GM12874 (cell line): ENCODE results near the gene GAB2.

ENCODE experiments used
- TF ChIP-seq, protein P1 (sequence below): IDR thresholded peaks from 2 replicates; pipeline ENCODE4 v1.5.1; 2011; ENCODE audit warnings: low read depth, mild to moderate bottlenecking, control low read depth, low read length, moderate library complexity; ENCODE audit not compliant: insufficient read depth

Gene GAB2

DNA sequence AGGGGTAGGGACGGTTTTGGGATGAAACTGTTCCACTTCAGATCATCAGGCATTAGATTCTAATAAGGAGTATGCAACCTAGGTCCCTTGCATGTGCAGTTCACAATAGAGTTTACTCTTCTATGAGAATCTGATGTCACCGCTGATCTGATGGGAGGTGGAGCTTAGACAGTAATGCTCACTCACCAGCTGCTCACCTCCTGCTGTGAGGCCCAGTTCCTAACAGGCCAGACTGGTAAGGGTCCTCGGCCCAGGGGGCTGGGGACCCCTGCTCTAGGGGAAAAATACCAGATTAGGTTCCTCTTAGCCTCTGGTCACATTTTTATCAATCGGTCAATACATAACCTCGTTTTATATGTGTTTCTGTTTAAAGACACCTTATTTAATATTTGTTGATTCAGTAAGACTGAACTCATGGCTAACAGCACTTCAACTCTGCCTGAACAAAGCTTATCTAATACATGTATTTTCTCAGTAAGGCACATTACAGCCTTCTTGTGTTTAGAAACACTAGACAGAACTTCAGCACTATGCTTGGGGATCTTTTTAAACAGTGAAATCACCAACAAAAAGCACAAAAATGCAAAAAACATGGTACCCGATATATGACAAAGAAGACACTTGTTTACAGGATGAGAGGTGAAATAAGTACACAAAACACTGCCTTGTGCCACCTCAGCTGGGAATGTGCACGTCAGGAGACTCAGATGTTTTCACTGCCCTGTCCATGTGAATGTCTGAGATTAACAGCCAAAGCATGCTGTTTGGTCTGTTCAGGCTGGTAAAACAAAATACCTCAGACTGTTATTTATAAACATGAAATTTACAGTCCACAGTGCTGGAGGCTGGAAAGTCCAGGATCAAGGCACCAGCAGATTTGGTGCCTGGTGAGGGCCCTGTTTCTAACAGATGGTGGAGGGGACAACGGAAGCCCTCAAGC is 121.4 kb downstream of the GAB2 start:
- TF ChIP-seq, protein P1, sequence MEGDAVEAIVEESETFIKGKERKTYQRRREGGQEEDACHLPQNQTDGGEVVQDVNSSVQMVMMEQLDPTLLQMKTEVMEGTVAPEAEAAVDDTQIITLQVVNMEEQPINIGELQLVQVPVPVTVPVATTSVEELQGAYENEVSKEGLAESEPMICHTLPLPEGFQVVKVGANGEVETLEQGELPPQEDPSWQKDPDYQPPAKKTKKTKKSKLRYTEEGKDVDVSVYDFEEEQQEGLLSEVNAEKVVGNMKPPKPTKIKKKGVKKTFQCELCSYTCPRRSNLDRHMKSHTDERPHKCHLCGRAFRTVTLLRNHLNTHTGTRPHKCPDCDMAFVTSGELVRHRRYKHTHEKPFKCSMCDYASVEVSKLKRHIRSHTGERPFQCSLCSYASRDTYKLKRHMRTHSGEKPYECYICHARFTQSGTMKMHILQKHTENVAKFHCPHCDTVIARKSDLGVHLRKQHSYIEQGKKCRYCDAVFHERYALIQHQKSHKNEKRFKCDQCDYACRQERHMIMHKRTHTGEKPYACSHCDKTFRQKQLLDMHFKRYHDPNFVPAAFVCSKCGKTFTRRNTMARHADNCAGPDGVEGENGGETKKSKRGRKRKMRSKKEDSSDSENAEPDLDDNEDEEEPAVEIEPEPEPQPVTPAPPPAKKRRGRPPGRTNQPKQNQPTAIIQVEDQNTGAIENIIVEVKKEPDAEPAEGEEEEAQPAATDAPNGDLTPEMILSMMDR = no peak

DNA sequence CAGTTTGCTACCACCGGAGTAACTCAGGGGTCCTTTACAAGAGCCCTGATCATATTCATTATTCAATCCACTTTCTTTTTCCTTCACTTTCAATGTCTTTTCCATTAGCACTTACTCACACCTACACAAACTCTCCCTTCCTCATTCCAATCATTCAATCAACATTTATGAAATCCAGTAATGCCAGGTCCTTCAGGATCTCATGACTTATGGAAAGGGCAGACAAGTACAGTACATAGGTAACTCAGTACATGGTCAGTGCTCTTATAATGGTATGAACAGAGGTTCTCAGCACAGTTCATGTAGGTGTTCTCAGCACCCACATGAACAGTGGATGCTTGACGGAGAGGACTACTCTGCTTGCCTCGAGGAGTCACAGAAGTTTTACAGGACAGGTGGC is 122.3 kb downstream of the GAB2 start:
- TF ChIP-seq, protein P1 = no peak

DNA sequence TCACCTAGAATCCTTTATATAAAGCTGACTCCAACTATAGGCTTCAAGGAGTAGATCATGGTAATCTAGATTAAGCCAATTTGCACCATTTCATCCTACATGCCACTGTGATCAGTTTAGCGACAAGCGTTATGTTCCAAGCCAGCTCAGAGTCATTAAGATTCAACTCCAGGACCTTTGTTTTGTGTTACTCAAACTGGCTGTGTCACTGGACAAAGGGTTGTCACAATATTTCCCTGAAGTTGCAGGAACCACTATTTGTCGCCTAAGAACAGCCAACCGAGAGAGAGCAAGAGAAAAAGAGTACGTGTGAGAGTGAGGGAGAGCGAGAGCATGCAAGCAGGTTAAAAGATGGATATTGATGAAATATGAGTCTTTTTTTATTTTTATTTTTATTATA is 124.1 kb downstream of the GAB2 start:
- TF ChIP-seq, protein P1 = no peak

DNA sequence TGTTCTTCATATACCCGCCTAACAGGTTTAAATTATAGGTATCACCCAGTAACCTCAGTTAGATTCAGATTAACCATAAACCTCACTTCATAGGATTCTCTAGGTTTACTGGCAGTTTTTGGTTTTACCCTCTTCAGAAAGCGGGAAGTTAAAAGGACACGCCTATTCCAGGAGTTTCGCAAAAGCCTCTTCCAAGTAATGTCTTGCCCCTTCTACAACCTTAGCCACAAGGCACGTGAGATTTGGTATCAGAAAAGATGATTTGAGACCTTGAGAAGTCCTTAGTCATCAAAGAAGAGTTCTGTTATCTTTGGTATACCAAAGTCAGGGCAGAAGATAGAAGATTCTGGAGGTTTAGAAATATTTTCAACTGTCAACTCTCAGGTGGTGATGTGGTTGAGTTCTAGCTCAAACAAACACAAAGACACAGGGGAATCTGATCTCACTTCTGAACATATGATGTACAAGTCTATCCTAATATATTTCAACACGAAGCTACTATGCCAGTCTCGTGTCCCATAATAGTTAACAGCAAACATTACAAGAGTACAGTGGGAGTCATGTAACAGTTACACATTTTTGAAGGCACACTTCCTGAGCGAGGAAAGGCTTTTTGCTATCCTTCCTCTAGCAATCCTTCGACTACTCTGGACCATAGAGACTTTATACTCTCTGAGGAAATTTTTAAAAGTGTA is 125.4 kb downstream of the GAB2 start:
- TF ChIP-seq, protein P1 = no peak

DNA sequence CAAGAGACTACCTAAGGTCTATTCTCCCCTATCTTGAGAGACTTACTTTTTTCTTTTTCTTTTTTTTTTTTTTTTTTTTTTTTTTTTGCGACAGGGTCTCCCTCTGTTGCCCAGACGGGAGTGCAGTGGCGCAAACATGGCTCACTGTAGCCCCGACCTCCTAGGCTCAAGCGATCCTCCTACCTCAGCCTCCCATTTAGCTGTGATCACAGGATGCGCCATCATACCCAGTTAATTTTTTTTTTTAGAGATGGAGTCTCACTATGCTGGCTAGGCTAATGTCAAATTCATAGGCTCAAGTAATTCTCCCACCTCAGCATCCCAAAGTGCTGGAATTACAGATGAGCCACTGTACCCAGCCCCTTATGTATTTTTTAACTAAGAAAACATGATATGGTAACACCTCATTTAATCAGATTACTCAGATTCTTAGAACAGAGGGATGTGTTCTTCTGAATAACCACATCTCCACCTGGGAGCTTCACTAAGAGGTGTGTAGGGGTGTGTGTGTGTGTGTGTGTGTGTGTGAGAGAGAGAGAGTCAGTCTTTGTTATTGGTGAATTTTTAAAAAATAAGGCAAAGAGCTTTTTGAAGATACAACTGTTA is 126.0 kb downstream of the GAB2 start:
- TF ChIP-seq, protein P1 = no peak

DNA sequence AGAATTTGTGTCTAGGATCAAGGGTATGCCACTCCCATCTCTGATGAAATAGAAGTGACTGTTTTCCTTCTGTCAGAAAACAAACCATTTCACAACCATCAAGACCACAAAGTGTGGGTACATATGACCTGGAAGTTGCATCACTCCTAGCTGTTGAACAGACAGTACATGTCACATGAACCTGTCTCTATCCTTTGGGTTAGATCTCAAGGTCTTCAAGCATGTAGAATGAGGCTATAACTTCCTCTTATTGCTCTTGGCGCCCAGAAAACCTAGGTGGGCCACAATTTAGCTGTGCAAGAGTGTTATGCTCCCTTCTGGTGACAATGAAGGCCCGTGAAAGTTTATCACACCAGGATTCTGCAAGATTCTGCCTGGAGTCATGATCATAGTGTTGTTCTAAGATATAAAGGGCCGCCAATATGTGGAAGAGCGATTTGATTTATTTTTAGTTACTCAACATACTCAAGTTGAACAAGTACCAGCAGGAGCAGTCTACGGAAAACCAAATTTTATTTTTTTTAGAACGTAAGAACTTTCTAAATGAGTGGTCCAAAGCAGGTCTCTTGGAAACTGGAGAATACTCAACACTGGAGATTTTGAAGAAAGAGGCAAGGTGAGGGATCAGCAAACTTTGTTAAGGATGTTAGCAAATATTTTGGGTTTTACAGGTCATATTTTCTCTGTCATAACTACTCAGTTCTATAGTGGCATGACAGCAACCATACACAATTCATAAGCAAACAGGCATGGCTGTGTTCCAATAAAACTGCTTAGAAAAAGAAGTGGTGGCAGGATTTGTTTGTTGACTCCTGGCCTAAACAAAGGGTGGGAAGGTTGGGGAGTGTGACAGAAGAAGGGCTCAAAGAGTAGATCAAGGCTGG is 127.1 kb downstream of the GAB2 start:
- TF ChIP-seq, protein P1 = no peak
